ENCODE measurements around the gene CEP78. TPM values are rescaled to one million over a fixed set of nuclear protein-coding genes. Genes with fewer than 3 reads are reported as not detected.

CEP78 gene
- total RNA-seq, 1 donor = 22.9 TPM

- H3K27me3 ChIP-seq (ENCODE audit: insufficient read depth, low read length) = no peaks in the 10 kb centered on the region
- no peaks in the 10 kb centered on the region for H3K9me3 ChIP-seq (ENCODE audit: low read depth, low read length)
- H3K4me3 ChIP-seq (ENCODE audit: low read length) = no peak overlapping the region
- H3K4me1 ChIP-seq (ENCODE audit: insufficient read depth, low read length) = no peaks in the 10 kb centered on the region
Measured at GRCh38 chr9:78289474-78289873, 53.6 kb downstream of the CEP78 start.

DNA sequence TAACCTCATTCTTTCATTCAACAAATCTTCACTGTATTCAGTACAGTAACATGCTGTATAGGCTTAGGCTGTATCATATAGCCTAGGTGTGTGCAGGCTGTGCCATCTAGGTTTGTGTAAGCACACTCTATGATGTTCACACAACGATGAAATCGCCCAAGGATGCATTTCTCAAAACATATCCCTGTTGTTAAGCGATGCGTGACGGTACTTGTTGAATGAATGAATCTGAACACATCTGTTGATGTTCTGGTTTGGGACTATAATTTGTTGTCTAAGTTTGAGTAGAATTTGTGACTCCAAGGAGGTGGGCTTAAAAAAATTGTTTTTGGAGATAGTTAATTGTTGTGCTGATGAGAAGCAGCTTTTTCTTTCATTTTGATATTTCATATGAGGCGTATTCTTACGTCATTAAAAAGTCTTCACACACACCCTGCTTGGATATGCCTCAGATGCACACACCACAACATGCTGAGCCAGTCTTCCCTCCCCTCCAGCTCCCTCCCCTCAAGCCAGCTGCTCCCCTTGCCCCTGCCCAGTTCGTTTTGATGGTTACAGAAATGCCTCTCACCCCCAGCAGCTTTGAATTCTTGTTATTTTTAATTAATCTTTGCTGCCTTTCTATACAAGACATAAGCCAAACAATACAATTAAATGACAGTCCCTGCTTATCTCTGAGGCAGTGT is 55.5 kb downstream of the CEP78 start:
- H3K27me3 ChIP-seq (ENCODE audit: insufficient read depth, low read length) = no peaks in the 10 kb centered on the region

GRCh38 chr9:78292026-78292425 is 56.2 kb downstream of the CEP78 start:
- no peaks in the 10 kb centered on the region for H3K27me3 ChIP-seq (ENCODE audit: insufficient read depth, low read length)
- H3K4me3 ChIP-seq (ENCODE audit: low read length) = no peak overlapping the region
- H3K9me3 ChIP-seq (ENCODE audit: low read depth, low read length) = no peaks in the 10 kb centered on the region
- peaks cover 10% of the 10 kb centered on the region for H3K4me1 ChIP-seq (ENCODE audit: insufficient read depth, low read length)

More for the DNA sequence above, 55.5 kb downstream of the CEP78 start:
- no peak overlapping the region for H3K4me3 ChIP-seq (ENCODE audit: low read length)
- peaks cover 5% of the 10 kb centered on the region for H3K4me1 ChIP-seq (ENCODE audit: insufficient read depth, low read length)
- no peaks in the 10 kb centered on the region for H3K9me3 ChIP-seq (ENCODE audit: low read depth, low read length)

DNA sequence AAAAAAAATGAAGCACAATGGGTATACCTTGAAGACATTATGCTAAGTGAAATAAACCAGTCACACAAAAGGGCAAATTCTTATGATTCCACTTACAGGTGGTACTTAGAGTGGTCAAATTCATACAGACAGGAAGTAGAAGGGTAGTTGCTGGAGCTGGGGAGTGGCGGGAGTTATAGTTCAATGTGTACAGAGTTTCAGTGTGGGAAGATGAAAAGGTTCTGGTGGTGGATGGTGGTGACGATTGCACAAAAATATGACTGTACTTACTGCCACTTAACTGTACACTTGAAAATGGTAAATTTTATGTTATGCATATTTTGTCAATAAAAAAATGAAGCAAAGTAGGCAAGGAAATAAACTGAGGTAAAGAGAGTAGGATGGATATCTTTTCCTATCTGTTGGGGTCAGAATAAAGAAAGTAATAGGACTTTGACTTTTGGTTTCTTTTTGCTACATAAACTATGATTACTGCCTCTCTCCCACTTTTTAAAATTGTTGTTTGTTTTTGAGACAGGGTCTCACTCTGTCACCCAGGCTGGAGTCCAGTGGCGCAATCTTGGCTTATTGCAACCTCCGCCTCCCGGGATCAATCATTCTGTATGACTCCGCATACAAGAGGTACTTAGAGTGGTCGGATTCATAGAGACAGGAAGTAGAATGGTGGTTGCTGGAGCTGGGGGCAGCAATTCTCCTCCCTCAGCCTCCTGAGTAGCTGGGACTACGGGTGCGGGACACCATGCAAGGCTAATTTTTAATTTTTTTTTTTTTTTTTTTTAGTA is 57.0 kb downstream of the CEP78 start:
- Histone ChIP-seq H3K4me3 (ENCODE audit: low read length) (no peak overlapping the region), H3K4me1 (ENCODE audit: insufficient read depth, low read length) (peaks cover 18% of the 10 kb centered on the region), H3K27me3 (ENCODE audit: insufficient read depth, low read length) (peaks cover 6% of the 10 kb centered on the region), H3K9me3 (ENCODE audit: low read depth, low read length) (no peaks in the 10 kb centered on the region)

DNA sequence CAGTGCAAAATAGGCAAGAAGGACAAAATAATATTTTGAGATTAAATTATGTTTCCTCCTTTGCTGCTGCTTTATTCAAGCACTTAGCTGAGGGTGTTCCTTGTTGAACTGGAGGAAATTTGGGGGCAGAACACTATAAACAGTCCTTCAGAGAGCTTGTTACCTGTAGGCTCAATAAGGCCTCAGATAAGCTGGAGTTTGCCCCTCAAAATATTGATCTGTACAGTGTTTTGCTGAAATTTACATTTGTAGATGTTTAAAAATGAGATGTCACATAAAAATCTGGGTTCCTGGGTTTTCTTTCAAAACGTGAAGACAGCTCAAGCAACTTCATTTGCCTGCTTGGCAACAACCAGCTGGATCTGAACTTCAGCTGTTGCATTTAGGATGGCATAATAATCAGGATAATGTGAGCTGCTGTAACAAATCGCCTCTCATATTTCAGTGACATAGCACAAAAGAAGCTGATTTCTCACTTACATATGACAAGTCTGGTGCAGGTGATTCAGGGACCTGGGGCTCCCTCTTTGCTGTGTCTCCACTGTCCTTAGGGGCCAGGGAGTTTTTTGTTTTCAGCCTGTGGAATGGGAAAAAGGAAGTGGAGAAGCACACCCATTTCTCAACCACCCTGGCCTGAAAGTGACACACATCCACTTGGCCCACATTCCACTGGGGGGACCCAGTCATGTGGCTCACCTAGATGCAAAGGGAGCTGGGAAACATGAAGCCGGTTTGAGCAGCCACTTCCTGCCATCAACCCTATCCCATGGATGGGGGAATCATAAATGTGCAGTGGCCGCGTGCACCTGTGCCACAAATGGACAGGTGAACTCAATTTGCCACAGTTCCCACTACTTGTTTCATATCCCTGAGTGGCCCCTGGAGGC is 58.7 kb downstream of the CEP78 start:
- H3K4me1 ChIP-seq (ENCODE audit: insufficient read depth, low read length) = peaks cover 24% of the 10 kb centered on the region
- H3K9me3 ChIP-seq (ENCODE audit: low read depth, low read length) = no peaks in the 10 kb centered on the region
- H3K4me3 ChIP-seq (ENCODE audit: low read length) = no peak overlapping the region
- H3K27me3 ChIP-seq (ENCODE audit: insufficient read depth, low read length) = peaks cover 17% of the 10 kb centered on the region

DNA sequence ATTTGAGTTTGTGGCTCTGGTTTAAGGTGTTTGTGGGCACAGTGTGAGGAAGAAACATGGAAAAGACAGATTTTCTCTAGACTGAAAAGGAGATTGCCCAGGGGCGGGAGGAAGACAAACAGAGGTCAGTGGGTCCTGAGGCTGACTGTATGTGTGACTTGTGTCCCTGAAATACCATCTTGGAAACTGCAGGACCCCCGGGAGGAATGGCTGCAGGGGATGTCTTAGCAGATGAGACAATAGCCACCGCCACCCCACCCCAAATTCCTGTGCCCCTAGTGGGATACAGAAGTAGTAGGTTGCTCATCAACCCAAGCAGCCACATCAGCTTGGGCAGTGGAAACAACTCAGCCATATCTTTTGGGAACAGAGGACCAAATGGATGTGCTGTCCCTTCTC is 59.3 kb downstream of the CEP78 start:
- H3K27me3 ChIP-seq (ENCODE audit: insufficient read depth, low read length) = peaks cover 17% of the 10 kb centered on the region
- peaks cover 24% of the 10 kb centered on the region for H3K4me1 ChIP-seq (ENCODE audit: insufficient read depth, low read length)

DNA sequence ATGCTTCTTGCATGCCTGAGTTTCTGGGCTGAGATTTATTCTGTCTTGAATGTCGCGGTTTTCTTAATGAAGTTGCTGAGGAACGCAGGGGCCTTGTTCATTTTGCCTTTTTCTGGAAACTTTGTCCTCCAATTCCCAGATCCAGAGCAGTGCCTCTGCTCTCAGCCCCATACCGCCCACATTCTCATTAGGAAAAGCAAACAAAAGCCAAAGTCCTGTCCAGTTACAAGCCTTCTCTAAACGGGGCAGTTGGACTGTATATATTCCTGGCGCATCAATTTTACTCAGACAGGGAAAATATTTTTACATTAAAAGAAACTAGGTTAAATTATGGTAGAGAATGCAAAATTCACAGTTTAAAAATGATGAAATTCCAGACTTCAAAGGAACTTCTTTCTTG is 59.9 kb downstream of the CEP78 start:
- H3K4me3 ChIP-seq (ENCODE audit: low read length) = no peak overlapping the region
- peaks cover 24% of the 10 kb centered on the region for H3K4me1 ChIP-seq (ENCODE audit: insufficient read depth, low read length)
- H3K27me3 ChIP-seq (ENCODE audit: insufficient read depth, low read length) = peaks cover 17% of the 10 kb centered on the region
- H3K9me3 ChIP-seq (ENCODE audit: low read depth, low read length) = no peaks in the 10 kb centered on the region

More for the DNA sequence above, 59.3 kb downstream of the CEP78 start:
- H3K9me3 ChIP-seq (ENCODE audit: low read depth, low read length) = no peaks in the 10 kb centered on the region
- H3K4me3 ChIP-seq (ENCODE audit: low read length) = no peak overlapping the region

GRCh38 chr9:78296201-78296892 is 60.5 kb downstream of the CEP78 start:
- Histone ChIP-seq H3K4me3 (ENCODE audit: low read length) (peak overlapping the region; percentile 57), H3K4me1 (ENCODE audit: insufficient read depth, low read length) (peaks cover 24% of the 10 kb centered on the region), H3K9me3 (ENCODE audit: low read depth, low read length) (no peaks in the 10 kb centered on the region), H3K27me3 (ENCODE audit: insufficient read depth, low read length) (peaks cover 17% of the 10 kb centered on the region)

DNA sequence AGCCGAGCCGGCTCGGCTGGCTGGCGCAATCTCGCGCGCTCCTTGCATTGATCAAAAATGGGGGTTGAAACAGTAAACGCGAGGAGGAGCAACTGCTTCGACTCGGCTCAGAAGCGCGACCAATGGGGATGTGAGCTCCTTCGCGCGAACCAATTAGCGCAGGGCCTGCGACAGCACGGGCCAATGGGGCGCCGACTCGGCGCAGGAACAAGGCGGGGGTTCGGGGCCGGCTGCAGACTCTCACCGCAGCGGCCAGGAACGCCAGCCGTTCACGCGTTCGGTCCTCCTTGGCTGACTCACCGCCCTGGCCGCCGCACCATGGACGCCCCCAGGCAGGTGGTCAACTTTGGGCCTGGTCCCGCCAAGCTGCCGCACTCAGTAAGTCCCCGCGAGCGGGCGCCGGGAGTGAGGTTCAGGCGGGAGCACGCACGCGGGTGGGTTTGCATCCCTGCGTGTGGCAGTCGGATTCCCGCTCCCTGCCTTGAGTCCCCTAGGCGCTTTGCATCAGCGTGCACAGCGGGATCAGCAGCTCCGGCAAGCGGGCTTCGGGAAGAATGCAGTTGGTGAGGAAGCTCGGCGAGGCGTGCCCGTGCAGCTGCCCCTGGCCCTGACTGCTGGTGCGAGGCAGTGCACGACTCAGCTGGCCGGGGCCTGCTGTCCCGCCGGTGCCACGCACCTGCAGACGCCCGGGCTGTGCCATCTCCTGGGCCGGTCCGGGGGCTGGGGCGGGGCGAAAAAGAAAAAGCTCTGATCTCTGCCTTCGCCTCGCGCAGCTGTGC is 61.2 kb downstream of the CEP78 start, which contains the start of gene PSAT1:
Gene PSAT1 (plus strand): TSS at position 233 of the 779 bp plus-strand sequence. CDS start 86 bp downstream, at position 319.
- Histone ChIP-seq H3K4me1 (ENCODE audit: insufficient read depth, low read length) (peaks cover 24% of the 10 kb centered on the region), H3K27me3 (ENCODE audit: insufficient read depth, low read length) (peaks cover 17% of the 10 kb centered on the region), H3K4me3 (ENCODE audit: low read length) (peak within 1 kb of the TSS; percentile 57), H3K9me3 (ENCODE audit: low read depth, low read length) (no peaks in the 10 kb centered on the region)

DNA sequence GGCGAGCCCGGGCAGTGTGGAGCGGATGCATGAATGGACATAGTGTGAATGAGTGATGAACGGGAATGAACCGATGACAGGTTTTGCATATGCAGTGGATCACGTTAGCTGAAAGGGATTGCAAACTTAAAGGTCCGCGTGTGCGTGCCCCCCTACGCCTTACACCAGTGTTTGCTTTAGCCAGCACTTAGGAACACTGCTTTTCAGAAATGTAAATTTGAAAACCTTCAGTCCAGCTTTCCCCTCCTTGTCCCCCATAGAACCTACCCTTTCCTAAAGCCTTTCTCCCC is 61.7 kb downstream of the CEP78 start:
- H3K4me3 ChIP-seq (ENCODE audit: low read length) = peak overlapping the region; percentile 57
- H3K9me3 ChIP-seq (ENCODE audit: low read depth, low read length) = no peaks in the 10 kb centered on the region
- peaks cover 24% of the 10 kb centered on the region for H3K4me1 ChIP-seq (ENCODE audit: insufficient read depth, low read length)
- H3K27me3 ChIP-seq (ENCODE audit: insufficient read depth, low read length) = peaks cover 17% of the 10 kb centered on the region

DNA sequence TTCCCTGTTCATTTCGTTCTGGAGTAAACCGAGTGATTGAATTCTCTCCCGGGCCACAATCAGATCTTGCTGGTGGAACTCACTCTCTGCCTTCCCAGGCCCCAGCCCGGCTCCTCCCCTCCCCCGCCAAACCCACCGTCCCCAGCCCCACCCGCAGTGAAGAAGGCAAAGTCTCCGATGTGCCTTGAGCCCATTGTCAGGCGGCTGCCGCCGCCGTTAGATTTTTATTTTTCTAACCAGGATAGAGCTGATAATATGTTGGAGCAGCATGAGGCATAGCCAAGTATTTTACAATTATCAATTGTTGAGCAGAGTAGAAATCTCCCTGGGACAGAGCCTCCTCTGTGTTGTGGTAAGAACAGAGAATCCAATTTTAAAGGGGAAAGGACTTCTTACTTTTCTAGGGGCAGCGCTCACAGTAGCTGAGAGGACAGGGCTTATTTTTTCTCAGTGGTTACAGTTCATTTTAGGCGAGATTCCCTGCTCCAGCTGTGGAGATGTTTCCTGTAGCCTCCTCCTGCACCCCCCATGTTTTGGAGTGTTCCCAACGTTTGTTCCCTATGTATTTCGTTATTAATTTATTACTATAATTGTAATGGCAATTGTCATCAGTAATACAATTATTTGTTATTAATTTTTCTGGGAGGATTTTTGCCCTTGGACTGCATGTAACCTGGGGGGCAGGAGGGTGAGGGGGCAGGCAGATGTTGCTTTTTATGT is 62.3 kb downstream of the CEP78 start:
- Histone ChIP-seq H3K27me3 (ENCODE audit: insufficient read depth, low read length) (peaks cover 17% of the 10 kb centered on the region), H3K4me1 (ENCODE audit: insufficient read depth, low read length) (peaks cover 24% of the 10 kb centered on the region), H3K4me3 (ENCODE audit: low read length) (peak overlapping the region; percentile 57), H3K9me3 (ENCODE audit: low read depth, low read length) (no peaks in the 10 kb centered on the region)

GRCh38 chr9:78300209-78300608 is 64.3 kb downstream of the CEP78 start:
- peaks cover 17% of the 10 kb centered on the region for H3K27me3 ChIP-seq (ENCODE audit: insufficient read depth, low read length)
- H3K4me1 ChIP-seq (ENCODE audit: insufficient read depth, low read length) = peaks cover 28% of the 10 kb centered on the region
- H3K4me3 ChIP-seq (ENCODE audit: low read length) = no peak overlapping the region
- no peaks in the 10 kb centered on the region for H3K9me3 ChIP-seq (ENCODE audit: low read depth, low read length)

DNA sequence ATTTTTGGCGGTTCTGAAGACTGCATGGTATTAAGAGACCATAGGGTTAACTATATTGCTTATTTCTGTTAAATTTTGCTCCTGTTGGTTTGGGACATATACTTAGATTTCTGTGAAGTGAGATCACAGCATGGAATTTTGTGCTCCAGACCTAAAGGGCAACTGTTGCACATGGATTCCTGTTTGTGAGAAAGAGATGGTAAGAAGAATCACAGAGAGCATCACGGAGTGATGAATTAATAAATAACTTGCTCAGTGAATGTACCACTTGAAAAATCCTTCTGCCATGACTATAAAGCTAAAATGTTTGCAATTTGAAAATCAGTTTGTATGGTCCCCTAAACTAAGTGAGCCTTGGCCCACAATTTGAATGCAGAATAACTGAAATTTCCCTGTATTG is 65.6 kb downstream of the CEP78 start:
- Histone ChIP-seq H3K4me1 (ENCODE audit: insufficient read depth, low read length) (peaks cover 21% of the 10 kb centered on the region), H3K4me3 (ENCODE audit: low read length) (no peak overlapping the region), H3K9me3 (ENCODE audit: low read depth, low read length) (no peaks in the 10 kb centered on the region), H3K27me3 (ENCODE audit: insufficient read depth, low read length) (peaks cover 17% of the 10 kb centered on the region)

All from mononuclear cell (primary cell).